GM12801 (cell line): ENCODE measurements around the gene IL22RA2.

Experiments
- CTCF ChIP-seq: IDR thresholded peaks from one replicate; pipeline ENCODE4 v1.5.1; 2011; ENCODE audit warnings: control low read depth; ENCODE audit not compliant: insufficient read length; ENCODE audit errors: extremely low read depth

The IL22RA2 gene

GRCh38 chr6:137102851-137103492 lies 70.5 kb downstream of the IL22RA2 start:
- TF ChIP-seq CTCF, result no peak

- no peak for TF ChIP-seq CTCF
Observed at GRCh38 chr6:137102050-137102848, 71.2 kb downstream of the IL22RA2 start.

GRCh38 chr6:137099689-137100403 lies 73.6 kb downstream of the IL22RA2 start:
- TF ChIP-seq CTCF, result no peak

- no peak for TF ChIP-seq CTCF
Observed at GRCh38 chr6:137097526-137097925, 75.9 kb downstream of the IL22RA2 start.

- no peak for TF ChIP-seq CTCF
Observed at GRCh38 chr6:137097057-137097456, 76.4 kb downstream of the IL22RA2 start.

GRCh38 chr6:137095651-137096238 lies 77.7 kb downstream of the IL22RA2 start:
- no peak for TF ChIP-seq CTCF

- TF ChIP-seq CTCF, result no peak
Observed at GRCh38 chr6:137095093-137095492, 78.4 kb downstream of the IL22RA2 start.
